Measurements from ENCODE around the gene PCARE. TPM values are rescaled to one million over a fixed set of nuclear protein-coding genes. Genes with fewer than 3 reads are reported as not detected.

Gene PCARE
- total and polyA plus RNA-seq, 2 donors (not counting 1 experiment from before 2014, with no cell fraction given), result not detected

- no peak overlapping the region for H3K4me2 ChIP-seq (replicated peaks; ENCODE audit: low read depth, low read length, poor library complexity, severe bottlenecking)
- Mint-ChIP-seq H3K4me1 (no peaks in the 10 kb centered on the region), H3K27ac (no peak overlapping the region), H3K9me3 (ENCODE audit: insufficient read depth) (no peaks in the 10 kb centered on the region), H3K4me3 (no peak overlapping the region), H3K27me3 (no peaks in the 10 kb centered on the region)
- 100% methylated on average over 1 of the region's 4 CpGs for WGBS (ENCODE audit: insufficient coverage)
- no peak overlapping the region for H3K4me3 ChIP-seq (ENCODE audit: control extremely low read depth in 1 of 5, extremely low read depth in 1 of 5, insufficient read depth in 1 of 5, low read depth in 2 of 5, low read length in 4 of 5)
- H3K9ac ChIP-seq (ENCODE audit: low read length), result no peak overlapping the region
- DNase-seq, result no peak
- intact Hi-C loops (cut with micrococcal nuclease), result no loop called here
- no peak overlapping the region for H3K27ac ChIP-seq (ENCODE audit: low read length in 2 of 2)
- H3K9me3 ChIP-seq (ENCODE audit: control extremely low read depth in 1 of 3, control insufficient read depth in 2 of 3, insufficient read depth in 1 of 3, low read length in 2 of 3), result no peaks in the 10 kb centered on the region
- H2AFZ ChIP-seq (ENCODE audit: insufficient read depth, low read depth, low read length, poor library complexity, severe bottlenecking), result no peak overlapping the region
- TF ChIP-seq EZH2 (IDR thresholded peaks at IDR 0.05; ENCODE audit: borderline replicate concordance, insufficient read depth, low read depth, low read length, poor library complexity, severe bottlenecking) (no peak), CTCF (IDR thresholded peaks at IDR 0.05) (no peak)
- no peaks in the 10 kb centered on the region for H3K27me3 ChIP-seq (replicated peaks in 1 of 4; ENCODE audit: control extremely low read depth in 1 of 4, control insufficient read depth in 3 of 4, insufficient read depth in 4 of 4, low read length in 3 of 4)
- ChIA-PET POLR2A (no interaction called here), CTCF (no interaction called here)
- H3K4me1 ChIP-seq (ENCODE audit: control insufficient read depth in 2 of 2, insufficient read depth in 2 of 2, low read length in 2 of 2), result no peaks in the 10 kb centered on the region
- no peaks in the 10 kb centered on the region for H3K79me2 ChIP-seq (ENCODE audit: control insufficient read depth, insufficient read depth, low read length)
- H3K36me3 ChIP-seq (replicated peaks in 1 of 2; ENCODE audit: control extremely low read depth in 1 of 2, control insufficient read depth in 1 of 2, extremely low read depth in 1 of 2, insufficient read depth in 2 of 2, low read length in 1 of 2), result no peaks in the 10 kb centered on the region
- no peak for ATAC-seq (ENCODE audit: low read depth)
- no peaks in the 10 kb centered on the region for H4K20me1 ChIP-seq (ENCODE audit: control insufficient read depth, insufficient read depth, low read length, poor library complexity, severe bottlenecking)
Observed at GRCh38 chr2:29039718-29040480, 34.4 kb downstream of the PCARE start.

DNA sequence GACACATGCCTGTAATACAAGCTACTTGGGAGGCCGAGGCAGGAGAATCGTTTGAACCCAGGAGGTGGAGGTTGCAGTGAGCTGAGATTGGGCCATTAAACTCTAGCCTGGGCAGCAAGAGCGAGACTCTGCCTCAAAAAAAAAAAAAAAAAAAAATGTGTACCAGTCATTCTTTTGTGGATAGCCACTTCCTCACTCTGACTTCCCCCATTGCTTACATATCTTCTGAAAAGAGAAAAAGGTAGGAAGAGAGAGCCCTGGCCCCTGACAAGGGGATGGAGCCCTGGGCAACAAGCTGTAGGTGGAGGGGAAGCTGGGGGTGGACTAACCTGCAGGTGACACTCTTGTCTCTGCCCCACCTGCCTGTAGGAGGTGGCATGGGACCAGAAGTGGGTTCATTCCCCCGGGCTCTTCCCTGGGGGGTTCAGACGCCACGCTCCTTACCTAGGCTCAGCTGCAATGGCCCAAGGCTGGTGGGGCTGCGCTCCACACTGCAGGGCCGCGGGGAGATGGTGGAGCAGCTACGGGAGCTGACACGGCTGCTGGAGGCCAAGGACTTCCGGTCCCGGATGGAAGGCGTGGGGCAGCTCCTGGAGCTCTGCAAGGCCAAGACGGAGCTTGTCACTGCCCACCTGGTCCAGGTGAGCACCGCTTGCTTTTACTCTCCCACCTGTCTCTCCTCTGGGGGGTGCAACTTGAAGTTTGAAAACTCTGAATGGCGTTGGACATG, 39.1 kb downstream of the PCARE start:
- Histone ChIP-seq H3K4me1 (ENCODE audit: control insufficient read depth in 2 of 2, insufficient read depth in 2 of 2, low read length in 2 of 2) (no peaks in the 10 kb centered on the region), H3K36me3 (replicated peaks in 1 of 2; ENCODE audit: control extremely low read depth in 1 of 2, control insufficient read depth in 1 of 2, extremely low read depth in 1 of 2, insufficient read depth in 2 of 2, low read length in 1 of 2) (no peaks in the 10 kb centered on the region), H3K9me3 (ENCODE audit: control extremely low read depth in 1 of 3, control insufficient read depth in 2 of 3, insufficient read depth in 1 of 3, low read length in 2 of 3) (no peaks in the 10 kb centered on the region), H4K20me1 (ENCODE audit: control insufficient read depth, insufficient read depth, low read length, poor library complexity, severe bottlenecking) (no peaks in the 10 kb centered on the region), H3K9ac (ENCODE audit: low read length) (no peak overlapping the region), H3K27me3 (replicated peaks in 1 of 4; ENCODE audit: control extremely low read depth in 1 of 4, control insufficient read depth in 3 of 4, insufficient read depth in 4 of 4, low read length in 3 of 4) (no peaks in the 10 kb centered on the region), H3K27ac (ENCODE audit: low read length in 2 of 2) (no peak overlapping the region), H3K4me2 (replicated peaks; ENCODE audit: low read depth, low read length, poor library complexity, severe bottlenecking) (no peak overlapping the region), H3K4me3 (ENCODE audit: control extremely low read depth in 1 of 5, extremely low read depth in 1 of 5, insufficient read depth in 1 of 5, low read depth in 2 of 5, low read length in 4 of 5) (no peak overlapping the region), H3K79me2 (ENCODE audit: control insufficient read depth, insufficient read depth, low read length) (no peaks in the 10 kb centered on the region), H2AFZ (ENCODE audit: insufficient read depth, low read depth, low read length, poor library complexity, severe bottlenecking) (no peak overlapping the region)
- POLR2A ChIA-PET, result interaction anchor here (0.7 kb wide), 1 partner anchor 1372 kb away, joined by 7 read pairs; the partner anchor contains the start of gene SUPT7L
- CTCF ChIA-PET, result interaction anchor here (0.7 kb wide), 1 partner anchor 38 kb away, joined by 3 read pairs; no protein-coding TSS in a partner anchor
- no peaks in the 10 kb centered on the region for H3K27me3 Mint-ChIP-seq
- no peak for TF ChIP-seq CTCF (IDR thresholded peaks at IDR 0.05)
- TF ChIP-seq EZH2 (IDR thresholded peaks at IDR 0.05; ENCODE audit: borderline replicate concordance, insufficient read depth, low read depth, low read length, poor library complexity, severe bottlenecking), result no peak
- intact Hi-C loops (cut with micrococcal nuclease), result no loop called here
- DNase-seq, result no peak
- H3K4me3 Mint-ChIP-seq, result no peak overlapping the region
- H3K27ac Mint-ChIP-seq, result no peak overlapping the region
- no peaks in the 10 kb centered on the region for H3K9me3 Mint-ChIP-seq (ENCODE audit: insufficient read depth)
- no peak for ATAC-seq (ENCODE audit: low read depth)
- no peaks in the 10 kb centered on the region for H3K4me1 Mint-ChIP-seq
- WGBS (ENCODE audit: insufficient coverage), result 82% methylated on average over 14 of the region's 17 CpGs

Measured in B cell (primary cell).